GM12878 (cell line): ENCODE measurements around the gene AGPAT2. TPM values are rescaled to one million over a fixed set of nuclear protein-coding genes. Genes with fewer than 3 reads are reported as not detected.

Experiments used
- ATAC-seq: fragments of 200-7000 bp; cut with Tn5 transposase; 3 replicates; pipeline ENCODE4 v1.9.1; 2020; ENCODE audit warnings: mild to moderate bottlenecking, moderate library complexity
- BruUV-seq: library from RNA; stranded (reverse); fragments of 400-500 nt; replicated peaks from 2 replicates; lab custom pipeline; 2021; lab: Mats Ljungman, UMichigan
- CTCF ChIA-PET: fragments of 300-600 bp; sonication (Branson Sonifier 250); formaldehyde crosslinking; extraction: SDS; loops from one replicate; lab custom pipeline; 2021; ENCODE audit warnings: inconsistent platforms; lab: Yijun Ruan, JAX
- POLR2A ChIA-PET: fragments of 350-600 bp; formaldehyde crosslinking; extraction: SDS; loops from one replicate; lab custom pipeline; 2021; ENCODE audit warnings: inconsistent platforms; lab: Charles Lee
- RAD21 ChIA-PET: fragments of 300-600 bp; sonication (Branson Sonifier 250); formaldehyde crosslinking; loops from one replicate; lab custom pipeline; 2023; ENCODE audit warnings: antibody characterized with exemption; ENCODE audit not compliant: unreplicated experiment; lab: Charles Lee
- SMC1A ChIA-PET: fragments of 300-600 bp; sonication (Branson Sonifier 250); formaldehyde crosslinking; loops from one replicate; lab custom pipeline; 2023; ENCODE audit not compliant: unreplicated experiment, uncharacterized antibody; lab: Charles Lee
- DNase-seq: peaks from one replicate; pipeline ENCODE4 v3.0.0-alpha.2; 2011; ENCODE audit warnings: low read depth, low spot score
- FAIRE-seq: peaks from 3 replicates; lab custom pipeline; 2011; peaks lifted over from hg19 to GRCh38; lab: Jason Lieb, UNC
- H2AFZ ChIP-seq: 2 replicates; pipeline ENCODE4 v1.6.0; 2011; ENCODE audit warnings: low read depth, low read length, control low read depth; ENCODE audit not compliant: control insufficient read depth
- H3K27ac ChIP-seq: 2 replicates; pipeline ENCODE4 v1.5.1; 2011; ENCODE audit warnings: control low read depth; ENCODE audit not compliant: control insufficient read depth, insufficient read depth
- H3K27me3 ChIP-seq, 2 experiments: replicated peaks in 1 of 2; 2 replicates each; pipeline versions ENCODE4 v1.6.0 to v1.6.1; 2011; ENCODE audit warnings: low read length in 1 of 2; ENCODE audit not compliant: control insufficient read depth in 2 of 2, insufficient read depth in 2 of 2
- H3K36me3 ChIP-seq, 2 experiments: 2 replicates each; pipeline ENCODE4 v1.5.1; 2011; ENCODE audit warnings: low read length in 1 of 2; ENCODE audit not compliant: control insufficient read depth in 2 of 2, insufficient read depth in 2 of 2
- H3K4me1 ChIP-seq: 2 replicates; pipeline ENCODE4 v1.6.1; 2011; ENCODE audit warnings: mild to moderate bottlenecking, low read length, moderate library complexity, mixed read lengths; ENCODE audit not compliant: control insufficient read depth, insufficient read depth
- H3K4me2 ChIP-seq: 2 replicates; pipeline ENCODE4 v1.6.0; 2011; ENCODE audit warnings: control low read depth; ENCODE audit not compliant: control insufficient read depth, insufficient read depth
- H3K4me3 ChIP-seq: fragments of 200-600 bp; sonication (generic); 2 replicates; pipeline ENCODE4 v1.5.1; 2016
- H3K79me2 ChIP-seq: 2 replicates; pipeline ENCODE4 v1.6.0; 2011; ENCODE audit warnings: low read length; ENCODE audit not compliant: control insufficient read depth, insufficient read depth
- H3K9ac ChIP-seq: 2 replicates; pipeline ENCODE4 v1.8.0; 2011; ENCODE audit warnings: low read length, control low read depth, mixed read lengths; ENCODE audit not compliant: control insufficient read depth, insufficient read depth
- H3K9me3 ChIP-seq: replicated peaks from 3 replicates; pipeline ENCODE4 v1.5.1; 2011; ENCODE audit warnings: mild to moderate bottlenecking, low read length; ENCODE audit not compliant: control insufficient read depth, insufficient read depth
- H4K20me1 ChIP-seq: 2 replicates; pipeline ENCODE4 v1.6.0; 2011; ENCODE audit not compliant: control insufficient read depth, insufficient read depth
- BCL11A ChIP-seq: IDR thresholded peaks from 2 replicates; pipeline ENCODE4 v1.6.1; 2011; ENCODE audit warnings: low read depth, low read length
- EP300 ChIP-seq, 2 experiments: fragments of 150-350 bp in 1 of 2; IDR thresholded peaks; 2 replicates each; pipeline ENCODE4 v1.6.1; 2011 to 2012; ENCODE audit warnings: low read depth in 2 of 2, low read length in 2 of 2, borderline replicate concordance in 1 of 2, improper control_type of control experiment in 1 of 2, inconsistent platforms in 1 of 2; ENCODE audit not compliant: control insufficient read depth in 1 of 2
- GABPA ChIP-seq: IDR thresholded peaks from 2 replicates; pipeline ENCODE4 v1.6.1; 2014; ENCODE audit warnings: antibody characterized with exemption, low read depth, mild to moderate bottlenecking, inconsistent platforms
- KAT2A ChIP-seq: conservative IDR thresholded peaks from 2 replicates; pipeline ENCODE4 v1.6.1; 2011; ENCODE audit warnings: low read depth, low read length; ENCODE audit not compliant: control insufficient read depth
- MYC ChIP-seq: IDR thresholded peaks from 2 replicates; pipeline ENCODE4 v1.6.1; 2011; ENCODE audit warnings: mild to moderate bottlenecking, low read length, moderate library complexity, inconsistent platforms; ENCODE audit not compliant: insufficient read depth, insufficient replicate concordance, insufficient read length, severe bottlenecking
- NFXL1 ChIP-seq: fragments of 450-650 bp; IDR thresholded peaks from 2 replicates; pipeline ENCODE4 v1.6.1; 2017; ENCODE audit warnings: antibody characterized with exemption, mild to moderate bottlenecking, borderline replicate concordance
- NFYA ChIP-seq: IDR thresholded peaks from 2 replicates; pipeline ENCODE4 v1.6.1; 2011; ENCODE audit warnings: low read depth, mild to moderate bottlenecking, low read length, improper control_type of control experiment, borderline replicate concordance
- NRF1 ChIP-seq: conservative IDR thresholded peaks from 2 replicates; pipeline ENCODE4 v1.6.1; 2011; ENCODE audit warnings: mild to moderate bottlenecking, low read depth, low read length, improper control_type of control experiment
- POLR2AphosphoS5 ChIP-seq: IDR thresholded peaks from 2 replicates; pipeline ENCODE4 v1.6.1; 2011; ENCODE audit warnings: mild to moderate bottlenecking, low read length, inconsistent platforms
- RAD21 ChIP-seq: IDR thresholded peaks from 2 replicates; pipeline ENCODE4 v1.6.1; 2011; ENCODE audit warnings: mild to moderate bottlenecking, low read depth, low read length, moderate library complexity; ENCODE audit not compliant: insufficient read depth
- SRF ChIP-seq, 2 experiments: IDR thresholded peaks; 2 replicates each; pipeline ENCODE4 v1.6.1; 2011; ENCODE audit warnings: low read depth in 2 of 2, low read length in 2 of 2, mild to moderate bottlenecking in 1 of 2, moderate library complexity in 1 of 2
- TARDBP ChIP-seq: IDR thresholded peaks from 2 replicates; pipeline ENCODE4 v1.6.1; 2016; ENCODE audit warnings: borderline replicate concordance
- WRNIP1 ChIP-seq: IDR thresholded peaks from 2 replicates; pipeline ENCODE4 v1.6.1; 2011; ENCODE audit warnings: low read depth, low read length, improper control_type of control experiment, borderline replicate concordance
- WGBS: methylation state at CpG from one replicate; pipeline ENCODE4 v1.1.6; 2016; ENCODE audit warnings: low lambda C conversion rate; ENCODE audit not compliant: insufficient replicate concordance, insufficient coverage; ENCODE audit errors: missing lambda C conversion rate; 5-methylcytosine and 5-hydroxymethylcytosine counted together
- in situ Hi-C: fragments of 300-500 bp; cut with MboI; formaldehyde crosslinking; loops from 9 replicates; pipeline ENCODE4 v1.14.3; 2018; ENCODE audit warnings: mixed read lengths
- intact Hi-C: fragments of 100-400 bp; cut with micrococcal nuclease; formaldehyde crosslinking; loops from one replicate; pipeline ENCODE4 v1.14.2; 2022; ENCODE audit not compliant: unreplicated experiment
- polyA plus RNA-seq, 11 experiments: library from polyadenylated mRNA; depleted of rRNA in 4 of 11; unstranded in 6 of 11; stranded (reverse) in 5 of 11; fragments of >200 nt; fragmentation: Nextera tagmentation in 4 of 11; fragmentation: Illumina TruSeq in 1 of 11; extraction: Ambion mirVana in 4 of 11; extraction: Trizol in 1 of 11; gene quantifications; 1 replicate in 1 of 11; 2 replicates in 10 of 11; pipeline versions ENCODE4 v1.2.1 to v1.2.3, GENCODE V29; 2011 to 2016; ENCODE audit warnings: inconsistent platforms in 2 of 11, missing spikeins in 2 of 11, low read depth in 1 of 11
- total RNA-seq, 4 experiments: library from RNA; depleted of rRNA in 3 of 4; stranded (reverse); fragments of >200 nt in 3 of 4; fragmentation: Illumina TruSeq in 1 of 4; extraction: Trizol in 1 of 4; gene quantifications; 2 replicates each; pipeline versions ENCODE4 v1.2.1 to v1.2.3, GENCODE V29; 2013 to 2021
- TF ChIP-seq, protein P1 (sequence below): IDR thresholded peaks from 2 replicates; pipeline ENCODE4 v1.6.1; 2011; ENCODE audit warnings: mild to moderate bottlenecking, low read depth, low read length, moderate library complexity; ENCODE audit not compliant: insufficient replicate concordance
- TF ChIP-seq, protein P2 (sequence below): fragments of 450-650 bp; IDR thresholded peaks from 2 replicates; pipeline ENCODE4 v1.6.1; 2018; ENCODE audit warnings: borderline replicate concordance, mild to moderate bottlenecking; ENCODE audit not compliant: partially characterized antibody
- TF ChIP-seq, protein P3 (sequence below): fragments of 450-650 bp; IDR thresholded peaks from 2 replicates; pipeline ENCODE4 v1.6.1; 2017; ENCODE audit warnings: mild to moderate bottlenecking, moderate library complexity

AGPAT2 gene
- total and polyA plus RNA-seq, 10 of the 15 experiments (the other 5 are each of a cell fraction or from before 2014, with no cell fraction given), result 0.10 to 28.5 (median 18.2) TPM

DNA sequence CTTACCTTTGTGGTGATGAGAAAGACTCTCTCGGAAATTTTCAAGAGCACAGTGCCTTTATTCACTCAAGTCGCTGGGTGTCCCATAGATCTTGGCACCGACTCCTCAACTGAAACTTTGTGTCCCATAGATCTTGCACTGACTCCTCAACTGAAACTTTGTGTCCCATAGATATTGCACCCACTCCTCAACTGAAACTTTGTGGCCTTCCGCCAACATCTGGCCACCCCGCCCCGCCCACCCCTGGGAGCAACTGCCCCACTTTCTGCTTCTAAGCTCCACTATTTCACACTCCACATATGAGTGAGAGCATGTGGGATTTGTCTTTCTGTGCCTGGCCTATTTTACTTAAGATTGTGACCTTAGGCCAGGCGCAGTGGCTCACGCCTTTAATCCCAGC lies 37.2 kb downstream of the AGPAT2 start:
- Histone ChIP-seq H3K79me2 (no peaks in the 10 kb centered on the region), H2AFZ (no peak overlapping the region), H3K27ac (no peak overlapping the region), H3K9me3 (no peaks in the 10 kb centered on the region), H3K4me2 (no peak overlapping the region), H4K20me1 (no peaks in the 10 kb centered on the region), H3K27me3 (peaks cover 0 to 5% of the 10 kb centered on the region in 2 experiments; a peak in 3 of 4 replicates), H3K4me1 (peaks cover 3% of the 10 kb centered on the region), H3K36me3 (no peaks in the 10 kb centered on the region)
- BruUV-seq, result no TSS peak
- intact Hi-C loops, result no loop called here
- RAD21 ChIA-PET, result no interaction called here
- WGBS, result 62% methylated on average over 8 of the region's 8 CpGs
- CTCF ChIA-PET, result interaction anchor here (0.6 to 1.0 kb wide), 2 partner anchors 14 to 226 kb away, joined by 3 to 4 read pairs; no protein-coding TSS in a partner anchor
- ATAC-seq, result no peak
- SMC1A ChIA-PET, result no interaction called here
- no peak for FAIRE-seq
- in situ Hi-C loops, result no loop called here
- no peak for DNase-seq
- TF ChIP-seq POLR2AphosphoS5 (no peak), SRF (IDR thresholded peaks at IDR 0.05; ENCODE audit: low read depth in 2 of 2, low read length in 2 of 2) (no peak), WRNIP1 (no peak), NRF1 (no peak), MYC (no peak), EP300 (IDR thresholded peaks at IDR 0.05; ENCODE audit: borderline replicate concordance in 1 of 2, control insufficient read depth in 1 of 2, low read depth in 2 of 2, low read length in 2 of 2) (no peak), NFXL1 (no peak), NFYA (no peak), RAD21 (no peak), BCL11A (no peak), GABPA (no peak), TARDBP (no peak), KAT2A (no peak)
- TF ChIP-seq, protein P1, sequence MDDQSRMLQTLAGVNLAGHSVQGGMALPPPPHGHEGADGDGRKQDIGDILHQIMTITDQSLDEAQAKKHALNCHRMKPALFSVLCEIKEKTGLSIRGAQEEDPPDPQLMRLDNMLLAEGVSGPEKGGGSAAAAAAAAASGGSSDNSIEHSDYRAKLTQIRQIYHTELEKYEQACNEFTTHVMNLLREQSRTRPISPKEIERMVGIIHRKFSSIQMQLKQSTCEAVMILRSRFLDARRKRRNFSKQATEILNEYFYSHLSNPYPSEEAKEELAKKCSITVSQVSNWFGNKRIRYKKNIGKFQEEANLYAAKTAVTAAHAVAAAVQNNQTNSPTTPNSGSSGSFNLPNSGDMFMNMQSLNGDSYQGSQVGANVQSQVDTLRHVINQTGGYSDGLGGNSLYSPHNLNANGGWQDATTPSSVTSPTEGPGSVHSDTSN, result no peak
- TF ChIP-seq, protein P2, sequence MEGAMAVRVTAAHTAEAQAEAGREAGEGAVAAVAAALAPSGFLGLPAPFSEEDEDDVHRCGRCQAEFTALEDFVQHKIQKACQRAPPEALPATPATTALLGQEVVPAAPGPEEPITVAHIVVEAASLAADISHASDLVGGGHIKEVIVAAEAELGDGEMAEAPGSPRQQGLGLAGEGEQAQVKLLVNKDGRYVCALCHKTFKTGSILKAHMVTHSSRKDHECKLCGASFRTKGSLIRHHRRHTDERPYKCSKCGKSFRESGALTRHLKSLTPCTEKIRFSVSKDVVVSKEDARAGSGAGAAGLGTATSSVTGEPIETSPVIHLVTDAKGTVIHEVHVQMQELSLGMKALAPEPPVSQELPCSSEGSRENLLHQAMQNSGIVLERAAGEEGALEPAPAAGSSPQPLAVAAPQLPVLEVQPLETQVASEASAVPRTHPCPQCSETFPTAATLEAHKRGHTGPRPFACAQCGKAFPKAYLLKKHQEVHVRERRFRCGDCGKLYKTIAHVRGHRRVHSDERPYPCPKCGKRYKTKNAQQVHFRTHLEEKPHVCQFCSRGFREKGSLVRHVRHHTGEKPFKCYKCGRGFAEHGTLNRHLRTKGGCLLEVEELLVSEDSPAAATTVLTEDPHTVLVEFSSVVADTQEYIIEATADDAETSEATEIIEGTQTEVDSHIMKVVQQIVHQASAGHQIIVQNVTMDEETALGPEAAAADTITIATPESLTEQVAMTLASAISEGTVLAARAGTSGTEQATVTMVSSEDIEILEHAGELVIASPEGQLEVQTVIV, result no peak
- TF ChIP-seq, protein P3, sequence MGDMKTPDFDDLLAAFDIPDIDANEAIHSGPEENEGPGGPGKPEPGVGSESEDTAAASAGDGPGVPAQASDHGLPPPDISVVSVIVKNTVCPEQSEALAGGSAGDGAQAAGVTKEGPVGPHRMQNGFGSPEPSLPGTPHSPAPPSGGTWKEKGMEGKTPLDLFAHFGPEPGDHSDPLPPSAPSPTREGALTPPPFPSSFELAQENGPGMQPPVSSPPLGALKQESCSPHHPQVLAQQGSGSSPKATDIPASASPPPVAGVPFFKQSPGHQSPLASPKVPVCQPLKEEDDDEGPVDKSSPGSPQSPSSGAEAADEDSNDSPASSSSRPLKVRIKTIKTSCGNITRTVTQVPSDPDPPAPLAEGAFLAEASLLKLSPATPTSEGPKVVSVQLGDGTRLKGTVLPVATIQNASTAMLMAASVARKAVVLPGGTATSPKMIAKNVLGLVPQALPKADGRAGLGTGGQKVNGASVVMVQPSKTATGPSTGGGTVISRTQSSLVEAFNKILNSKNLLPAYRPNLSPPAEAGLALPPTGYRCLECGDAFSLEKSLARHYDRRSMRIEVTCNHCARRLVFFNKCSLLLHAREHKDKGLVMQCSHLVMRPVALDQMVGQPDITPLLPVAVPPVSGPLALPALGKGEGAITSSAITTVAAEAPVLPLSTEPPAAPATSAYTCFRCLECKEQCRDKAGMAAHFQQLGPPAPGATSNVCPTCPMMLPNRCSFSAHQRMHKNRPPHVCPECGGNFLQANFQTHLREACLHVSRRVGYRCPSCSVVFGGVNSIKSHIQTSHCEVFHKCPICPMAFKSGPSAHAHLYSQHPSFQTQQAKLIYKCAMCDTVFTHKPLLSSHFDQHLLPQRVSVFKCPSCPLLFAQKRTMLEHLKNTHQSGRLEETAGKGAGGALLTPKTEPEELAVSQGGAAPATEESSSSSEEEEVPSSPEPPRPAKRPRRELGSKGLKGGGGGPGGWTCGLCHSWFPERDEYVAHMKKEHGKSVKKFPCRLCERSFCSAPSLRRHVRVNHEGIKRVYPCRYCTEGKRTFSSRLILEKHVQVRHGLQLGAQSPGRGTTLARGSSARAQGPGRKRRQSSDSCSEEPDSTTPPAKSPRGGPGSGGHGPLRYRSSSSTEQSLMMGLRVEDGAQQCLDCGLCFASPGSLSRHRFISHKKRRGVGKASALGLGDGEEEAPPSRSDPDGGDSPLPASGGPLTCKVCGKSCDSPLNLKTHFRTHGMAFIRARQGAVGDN, result no peak
- TF ChIP-seq, all 136 proteins: peak for 0
- H3K4me3 ChIP-seq, result no peak overlapping the region
- no peak overlapping the region for H3K9ac ChIP-seq
- POLR2A ChIA-PET, result interaction anchor here (0.9 kb wide), 1 partner anchor 77 kb away, joined by 3 read pairs; no protein-coding TSS in a partner anchor
